ENCODE measurements around the gene LHFPL2. TPM values are rescaled to one million over a fixed set of nuclear protein-coding genes. Genes with fewer than 3 reads are reported as not detected.

LHFPL2 gene
- total and polyA plus RNA-seq, 9 of the 15 experiments (the other 6 are each of a cell fraction or from before 2014, with no cell fraction given): 1.0 to 6.6 (median 4.6) TPM

DNA sequence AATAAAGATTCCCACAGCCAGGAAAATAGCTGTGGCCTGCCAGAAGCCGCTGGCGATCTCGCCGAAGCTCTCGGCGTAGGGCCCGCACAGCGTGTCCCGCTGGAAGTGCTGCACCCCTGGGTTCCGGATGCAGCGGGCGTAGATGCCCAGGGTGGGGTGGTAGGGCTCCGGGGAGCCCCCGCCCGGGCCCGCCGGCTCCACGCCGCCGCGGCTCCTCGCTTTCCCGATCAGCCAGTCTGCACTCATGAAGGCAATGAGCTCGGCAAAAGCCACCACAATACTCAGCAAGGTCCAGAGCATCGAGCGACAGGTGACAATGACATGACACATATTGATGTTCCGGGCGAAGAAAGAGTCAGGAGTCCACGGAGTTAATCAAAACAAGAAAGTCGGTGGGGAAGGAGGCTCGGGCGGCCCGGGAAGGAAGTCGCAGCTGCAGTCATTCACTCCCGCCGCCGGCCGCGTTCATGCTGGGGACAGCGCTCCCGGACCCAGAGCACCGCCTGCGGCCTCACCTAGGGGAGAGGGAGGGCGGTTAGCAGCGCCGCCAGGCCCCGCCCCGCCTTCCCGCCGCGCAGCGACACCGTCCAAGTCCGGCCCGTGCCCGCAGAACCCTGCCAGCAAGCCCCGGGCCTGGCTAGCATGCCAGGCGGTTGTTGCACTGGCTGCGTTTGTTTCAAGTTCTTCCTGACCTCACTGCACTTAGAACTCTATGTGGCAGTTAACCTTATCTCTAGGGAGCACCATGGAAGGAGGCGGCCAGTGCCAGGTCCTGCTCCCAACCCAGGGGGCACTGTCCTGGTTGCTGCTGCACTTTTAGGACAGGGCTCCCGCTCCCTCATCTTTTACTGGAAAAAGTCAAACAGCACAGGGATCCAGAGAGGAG lies 138.4 kb downstream of the LHFPL2 start (continued):
- TF ChIP-seq, protein P1, sequence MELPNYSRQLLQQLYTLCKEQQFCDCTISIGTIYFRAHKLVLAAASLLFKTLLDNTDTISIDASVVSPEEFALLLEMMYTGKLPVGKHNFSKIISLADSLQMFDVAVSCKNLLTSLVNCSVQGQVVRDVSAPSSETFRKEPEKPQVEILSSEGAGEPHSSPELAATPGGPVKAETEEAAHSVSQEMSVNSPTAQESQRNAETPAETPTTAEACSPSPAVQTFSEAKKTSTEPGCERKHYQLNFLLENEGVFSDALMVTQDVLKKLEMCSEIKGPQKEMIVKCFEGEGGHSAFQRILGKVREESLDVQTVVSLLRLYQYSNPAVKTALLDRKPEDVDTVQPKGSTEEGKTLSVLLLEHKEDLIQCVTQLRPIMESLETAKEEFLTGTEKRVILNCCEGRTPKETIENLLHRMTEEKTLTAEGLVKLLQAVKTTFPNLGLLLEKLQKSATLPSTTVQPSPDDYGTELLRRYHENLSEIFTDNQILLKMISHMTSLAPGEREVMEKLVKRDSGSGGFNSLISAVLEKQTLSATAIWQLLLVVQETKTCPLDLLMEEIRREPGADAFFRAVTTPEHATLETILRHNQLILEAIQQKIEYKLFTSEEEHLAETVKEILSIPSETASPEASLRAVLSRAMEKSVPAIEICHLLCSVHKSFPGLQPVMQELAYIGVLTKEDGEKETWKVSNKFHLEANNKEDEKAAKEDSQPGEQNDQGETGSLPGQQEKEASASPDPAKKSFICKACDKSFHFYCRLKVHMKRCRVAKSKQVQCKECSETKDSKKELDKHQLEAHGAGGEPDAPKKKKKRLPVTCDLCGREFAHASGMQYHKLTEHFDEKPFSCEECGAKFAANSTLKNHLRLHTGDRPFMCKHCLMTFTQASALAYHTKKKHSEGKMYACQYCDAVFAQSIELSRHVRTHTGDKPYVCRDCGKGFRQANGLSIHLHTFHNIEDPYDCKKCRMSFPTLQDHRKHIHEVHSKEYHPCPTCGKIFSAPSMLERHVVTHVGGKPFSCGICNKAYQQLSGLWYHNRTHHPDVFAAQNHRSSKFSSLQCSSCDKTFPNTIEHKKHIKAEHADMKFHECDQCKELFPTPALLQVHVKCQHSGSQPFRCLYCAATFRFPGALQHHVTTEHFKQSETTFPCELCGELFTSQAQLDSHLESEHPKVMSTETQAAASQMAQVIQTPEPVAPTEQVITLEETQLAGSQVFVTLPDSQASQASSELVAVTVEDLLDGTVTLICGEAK (IDR thresholded peaks at IDR 0.05): no peak
- TF ChIP-seq, protein P1 (CRISPR knock-in tag; IDR thresholded peaks at IDR 0.05): no peak
- TF ChIP-seq, protein P2, sequence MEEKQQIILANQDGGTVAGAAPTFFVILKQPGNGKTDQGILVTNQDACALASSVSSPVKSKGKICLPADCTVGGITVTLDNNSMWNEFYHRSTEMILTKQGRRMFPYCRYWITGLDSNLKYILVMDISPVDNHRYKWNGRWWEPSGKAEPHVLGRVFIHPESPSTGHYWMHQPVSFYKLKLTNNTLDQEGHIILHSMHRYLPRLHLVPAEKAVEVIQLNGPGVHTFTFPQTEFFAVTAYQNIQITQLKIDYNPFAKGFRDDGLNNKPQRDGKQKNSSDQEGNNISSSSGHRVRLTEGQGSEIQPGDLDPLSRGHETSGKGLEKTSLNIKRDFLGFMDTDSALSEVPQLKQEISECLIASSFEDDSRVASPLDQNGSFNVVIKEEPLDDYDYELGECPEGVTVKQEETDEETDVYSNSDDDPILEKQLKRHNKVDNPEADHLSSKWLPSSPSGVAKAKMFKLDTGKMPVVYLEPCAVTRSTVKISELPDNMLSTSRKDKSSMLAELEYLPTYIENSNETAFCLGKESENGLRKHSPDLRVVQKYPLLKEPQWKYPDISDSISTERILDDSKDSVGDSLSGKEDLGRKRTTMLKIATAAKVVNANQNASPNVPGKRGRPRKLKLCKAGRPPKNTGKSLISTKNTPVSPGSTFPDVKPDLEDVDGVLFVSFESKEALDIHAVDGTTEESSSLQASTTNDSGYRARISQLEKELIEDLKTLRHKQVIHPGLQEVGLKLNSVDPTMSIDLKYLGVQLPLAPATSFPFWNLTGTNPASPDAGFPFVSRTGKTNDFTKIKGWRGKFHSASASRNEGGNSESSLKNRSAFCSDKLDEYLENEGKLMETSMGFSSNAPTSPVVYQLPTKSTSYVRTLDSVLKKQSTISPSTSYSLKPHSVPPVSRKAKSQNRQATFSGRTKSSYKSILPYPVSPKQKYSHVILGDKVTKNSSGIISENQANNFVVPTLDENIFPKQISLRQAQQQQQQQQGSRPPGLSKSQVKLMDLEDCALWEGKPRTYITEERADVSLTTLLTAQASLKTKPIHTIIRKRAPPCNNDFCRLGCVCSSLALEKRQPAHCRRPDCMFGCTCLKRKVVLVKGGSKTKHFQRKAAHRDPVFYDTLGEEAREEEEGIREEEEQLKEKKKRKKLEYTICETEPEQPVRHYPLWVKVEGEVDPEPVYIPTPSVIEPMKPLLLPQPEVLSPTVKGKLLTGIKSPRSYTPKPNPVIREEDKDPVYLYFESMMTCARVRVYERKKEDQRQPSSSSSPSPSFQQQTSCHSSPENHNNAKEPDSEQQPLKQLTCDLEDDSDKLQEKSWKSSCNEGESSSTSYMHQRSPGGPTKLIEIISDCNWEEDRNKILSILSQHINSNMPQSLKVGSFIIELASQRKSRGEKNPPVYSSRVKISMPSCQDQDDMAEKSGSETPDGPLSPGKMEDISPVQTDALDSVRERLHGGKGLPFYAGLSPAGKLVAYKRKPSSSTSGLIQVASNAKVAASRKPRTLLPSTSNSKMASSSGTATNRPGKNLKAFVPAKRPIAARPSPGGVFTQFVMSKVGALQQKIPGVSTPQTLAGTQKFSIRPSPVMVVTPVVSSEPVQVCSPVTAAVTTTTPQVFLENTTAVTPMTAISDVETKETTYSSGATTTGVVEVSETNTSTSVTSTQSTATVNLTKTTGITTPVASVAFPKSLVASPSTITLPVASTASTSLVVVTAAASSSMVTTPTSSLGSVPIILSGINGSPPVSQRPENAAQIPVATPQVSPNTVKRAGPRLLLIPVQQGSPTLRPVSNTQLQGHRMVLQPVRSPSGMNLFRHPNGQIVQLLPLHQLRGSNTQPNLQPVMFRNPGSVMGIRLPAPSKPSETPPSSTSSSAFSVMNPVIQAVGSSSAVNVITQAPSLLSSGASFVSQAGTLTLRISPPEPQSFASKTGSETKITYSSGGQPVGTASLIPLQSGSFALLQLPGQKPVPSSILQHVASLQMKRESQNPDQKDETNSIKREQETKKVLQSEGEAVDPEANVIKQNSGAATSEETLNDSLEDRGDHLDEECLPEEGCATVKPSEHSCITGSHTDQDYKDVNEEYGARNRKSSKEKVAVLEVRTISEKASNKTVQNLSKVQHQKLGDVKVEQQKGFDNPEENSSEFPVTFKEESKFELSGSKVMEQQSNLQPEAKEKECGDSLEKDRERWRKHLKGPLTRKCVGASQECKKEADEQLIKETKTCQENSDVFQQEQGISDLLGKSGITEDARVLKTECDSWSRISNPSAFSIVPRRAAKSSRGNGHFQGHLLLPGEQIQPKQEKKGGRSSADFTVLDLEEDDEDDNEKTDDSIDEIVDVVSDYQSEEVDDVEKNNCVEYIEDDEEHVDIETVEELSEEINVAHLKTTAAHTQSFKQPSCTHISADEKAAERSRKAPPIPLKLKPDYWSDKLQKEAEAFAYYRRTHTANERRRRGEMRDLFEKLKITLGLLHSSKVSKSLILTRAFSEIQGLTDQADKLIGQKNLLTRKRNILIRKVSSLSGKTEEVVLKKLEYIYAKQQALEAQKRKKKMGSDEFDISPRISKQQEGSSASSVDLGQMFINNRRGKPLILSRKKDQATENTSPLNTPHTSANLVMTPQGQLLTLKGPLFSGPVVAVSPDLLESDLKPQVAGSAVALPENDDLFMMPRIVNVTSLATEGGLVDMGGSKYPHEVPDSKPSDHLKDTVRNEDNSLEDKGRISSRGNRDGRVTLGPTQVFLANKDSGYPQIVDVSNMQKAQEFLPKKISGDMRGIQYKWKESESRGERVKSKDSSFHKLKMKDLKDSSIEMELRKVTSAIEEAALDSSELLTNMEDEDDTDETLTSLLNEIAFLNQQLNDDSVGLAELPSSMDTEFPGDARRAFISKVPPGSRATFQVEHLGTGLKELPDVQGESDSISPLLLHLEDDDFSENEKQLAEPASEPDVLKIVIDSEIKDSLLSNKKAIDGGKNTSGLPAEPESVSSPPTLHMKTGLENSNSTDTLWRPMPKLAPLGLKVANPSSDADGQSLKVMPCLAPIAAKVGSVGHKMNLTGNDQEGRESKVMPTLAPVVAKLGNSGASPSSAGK (IDR thresholded peaks at IDR 0.05): peak; percentile 40; the same call in 1 of the 2 replicates
- no peak for TF ChIP-seq TAF15 (IDR thresholded peaks at IDR 0.05; ENCODE audit: low read depth, low read length)
- peak in 1 of 2 experiments; percentile 58; a peak in 1 of 4 replicates for TF ChIP-seq KDM4B (IDR thresholded peaks at IDR 0.05; ENCODE audit: borderline replicate concordance in 2 of 2, low read depth in 1 of 2)

All from K562 (cell line).